AG08396 (cell line): Measurements from ENCODE around the gene SLC23A1.

Experiments used
- DNase-seq: peaks from one replicate; pipeline ENCODE4 v3.0.0; 2012; ENCODE audit warnings: low spot score, mixed read lengths

The SLC23A1 gene

GRCh38 chr5:139406963-139407362 lies 23.9 kb upstream of the SLC23A1 start:
- DNase-seq = no peak

DNA sequence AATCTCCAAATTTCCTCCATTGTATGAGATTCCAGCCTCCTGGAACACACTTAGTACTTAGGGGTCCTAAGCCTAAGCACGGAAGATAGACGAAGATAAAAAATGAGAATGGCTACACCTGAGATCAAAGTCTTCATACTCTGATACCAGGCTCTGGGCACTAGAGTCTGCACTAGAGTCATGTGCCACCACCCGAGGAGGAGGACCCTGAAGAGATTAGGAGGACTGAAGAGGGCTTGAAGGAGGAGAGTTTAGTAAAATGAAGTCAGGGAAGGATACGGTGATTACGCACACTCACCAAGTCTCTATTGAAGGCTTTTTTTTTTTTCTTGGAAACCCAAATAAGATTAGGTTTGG lies 21.4 kb upstream of the SLC23A1 start:
- no peak for DNase-seq

DNA sequence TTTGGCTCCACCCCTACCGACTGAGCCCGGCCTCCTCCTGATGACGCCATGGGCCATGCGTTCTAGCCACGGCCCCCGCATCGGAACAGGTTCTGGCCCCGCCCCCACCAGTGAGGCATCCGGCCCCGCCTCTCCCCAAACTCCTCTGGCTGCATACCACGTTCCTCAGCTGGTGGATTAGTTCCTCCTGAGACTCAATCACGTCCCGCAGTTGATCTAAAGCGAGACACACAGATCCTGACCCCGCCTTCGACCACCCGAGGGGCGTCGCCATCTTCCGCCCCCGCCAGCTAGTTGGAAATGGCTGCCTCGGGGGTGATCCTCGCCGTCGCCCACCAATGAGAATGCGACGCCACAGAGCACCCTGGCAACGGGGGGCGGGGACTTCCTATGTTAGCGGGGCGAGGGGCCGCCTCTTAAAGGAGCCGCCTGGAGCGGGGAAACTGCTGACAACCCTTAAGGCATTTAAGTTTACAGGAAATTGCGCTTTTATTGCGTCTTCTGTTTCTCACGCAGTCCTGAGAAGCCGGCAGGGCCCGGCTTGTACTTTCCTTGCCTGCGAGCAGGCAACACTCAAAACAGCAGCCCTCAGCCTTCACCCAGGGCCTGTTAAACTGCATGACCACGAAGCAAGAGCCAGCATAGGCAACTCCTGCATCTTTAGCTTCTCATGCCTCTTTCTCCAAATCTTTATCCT lies 20.8 kb upstream of the SLC23A1 start, which contains the start of gene SPATA24:
SPATA24 (minus strand) TSS at position 303 of the 697 bp plus-strand sequence; CDS start at position 274, 29 bp downstream.
- peak; percentile 97 for DNase-seq

DNA sequence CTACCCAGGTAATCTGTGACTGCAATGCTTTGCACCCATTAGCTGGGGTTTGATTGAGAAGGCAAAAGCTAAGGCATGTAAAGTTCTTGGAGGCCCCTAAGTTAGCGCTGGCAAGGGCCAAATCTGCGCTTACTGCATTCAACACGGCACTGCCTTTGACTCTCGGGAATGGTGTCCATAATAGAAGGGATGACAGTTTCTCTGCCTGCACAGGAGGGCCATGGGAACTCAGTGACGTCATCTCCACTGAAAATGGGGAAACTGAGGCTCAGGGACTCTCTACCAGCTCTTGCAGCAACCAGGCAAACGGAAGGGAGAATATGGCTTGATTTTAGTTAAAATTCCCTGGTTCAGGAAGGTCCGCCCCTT lies 20.3 kb upstream of the SLC23A1 start:
- DNase-seq = no peak

GRCh38 chr5:139402561-139403158 lies 19.6 kb upstream of the SLC23A1 start:
- peak; percentile 29 for DNase-seq

- DNase-seq = no peak
Observed at GRCh38 chr5:139401546-139401945, 18.4 kb upstream of the SLC23A1 start.

GRCh38 chr5:139399501-139400121 lies 16.5 kb upstream of the SLC23A1 start:
- no peak for DNase-seq

- peak; percentile 7 for DNase-seq
Observed at GRCh38 chr5:139397921-139398320, 14.8 kb upstream of the SLC23A1 start.

GRCh38 chr5:139396691-139397090 lies 13.6 kb upstream of the SLC23A1 start:
- no peak for DNase-seq

GRCh38 chr5:139395844-139396640 lies 12.9 kb upstream of the SLC23A1 start:
- peak; percentile 54 for DNase-seq

GRCh38 chr5:139394654-139395566 lies 11.8 kb upstream of the SLC23A1 start, which contains the start of gene PROB1:
TSS of gene PROB1 (minus strand) at chr5:139395104. CDS start at chr5:139395081, 23 bp downstream.
- peak; percentile 53 for DNase-seq

DNA sequence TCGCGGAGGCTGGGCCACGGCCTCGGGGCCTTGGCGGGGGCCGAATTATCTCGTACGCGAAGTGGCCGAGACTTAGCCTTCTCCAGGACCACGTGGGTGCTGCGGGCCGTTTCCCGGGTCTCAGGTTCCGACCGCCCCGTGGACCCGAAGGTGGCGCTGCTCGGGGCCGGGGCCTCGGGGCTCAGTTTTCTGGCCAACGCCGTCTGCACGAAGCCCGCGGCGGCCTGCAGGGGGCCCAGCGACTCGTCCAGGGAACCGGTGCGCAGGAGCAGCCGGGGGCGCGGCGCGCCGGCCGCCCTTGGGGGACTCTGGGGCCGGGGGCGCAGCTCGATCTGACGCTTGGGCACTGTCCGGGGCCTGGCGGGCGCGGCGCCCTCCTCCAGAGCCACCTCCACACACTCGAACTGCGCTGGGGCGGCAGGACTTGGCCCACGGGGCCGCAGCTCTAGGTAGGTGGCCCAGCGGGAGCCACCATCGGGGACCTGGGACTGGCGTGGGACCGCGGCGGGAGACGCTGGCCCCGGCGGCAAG lies 11.1 kb upstream of the SLC23A1 start:
- peak; percentile 73 for DNase-seq

GRCh38 chr5:139393497-139394122 lies 10.5 kb upstream of the SLC23A1 start:
- peak; percentile 11 for DNase-seq

DNA sequence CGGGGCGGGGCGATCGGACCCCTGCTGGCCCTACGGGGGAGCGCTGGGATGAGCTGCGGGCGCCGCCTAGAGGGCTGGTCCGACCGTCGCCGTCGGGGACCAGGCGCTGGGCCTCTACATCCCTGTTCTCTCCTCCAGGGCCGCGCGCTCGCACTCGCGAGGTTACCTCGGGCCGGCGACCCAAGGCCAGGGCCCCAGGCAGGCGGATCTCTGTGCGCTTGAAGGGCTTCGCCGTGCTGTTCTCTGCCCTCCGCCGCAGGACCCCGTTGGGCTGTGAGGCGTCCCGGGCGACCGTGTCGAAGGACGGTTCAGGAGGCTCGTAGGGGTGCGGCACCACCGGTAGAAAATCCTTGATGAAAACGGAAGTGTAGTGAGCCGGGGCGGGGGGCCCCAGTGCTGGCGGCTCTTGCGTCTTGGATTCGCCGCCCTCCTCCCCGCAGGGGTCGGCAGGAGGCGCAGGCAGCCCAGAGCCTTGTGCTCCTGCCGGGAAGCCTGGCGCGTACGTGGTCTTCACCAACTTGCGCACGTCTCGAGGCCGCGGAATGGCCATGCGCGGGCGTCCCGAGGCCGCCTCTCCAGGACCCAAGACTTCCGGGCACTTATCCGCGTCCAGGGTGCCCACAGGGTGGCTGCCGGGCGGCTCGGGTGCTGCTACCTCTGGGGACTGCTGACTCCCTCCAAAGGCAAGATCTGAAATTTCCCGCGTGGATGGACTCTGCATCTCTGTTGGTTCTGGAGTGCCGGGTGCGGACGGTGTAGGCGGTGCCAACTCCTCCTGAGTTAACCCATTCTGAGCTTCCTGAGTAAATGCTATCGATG lies 9.8 kb upstream of the SLC23A1 start:
- no peak for DNase-seq

- peak; percentile 5 for DNase-seq
Observed at GRCh38 chr5:139392324-139392677, 9.2 kb upstream of the SLC23A1 start.

DNA sequence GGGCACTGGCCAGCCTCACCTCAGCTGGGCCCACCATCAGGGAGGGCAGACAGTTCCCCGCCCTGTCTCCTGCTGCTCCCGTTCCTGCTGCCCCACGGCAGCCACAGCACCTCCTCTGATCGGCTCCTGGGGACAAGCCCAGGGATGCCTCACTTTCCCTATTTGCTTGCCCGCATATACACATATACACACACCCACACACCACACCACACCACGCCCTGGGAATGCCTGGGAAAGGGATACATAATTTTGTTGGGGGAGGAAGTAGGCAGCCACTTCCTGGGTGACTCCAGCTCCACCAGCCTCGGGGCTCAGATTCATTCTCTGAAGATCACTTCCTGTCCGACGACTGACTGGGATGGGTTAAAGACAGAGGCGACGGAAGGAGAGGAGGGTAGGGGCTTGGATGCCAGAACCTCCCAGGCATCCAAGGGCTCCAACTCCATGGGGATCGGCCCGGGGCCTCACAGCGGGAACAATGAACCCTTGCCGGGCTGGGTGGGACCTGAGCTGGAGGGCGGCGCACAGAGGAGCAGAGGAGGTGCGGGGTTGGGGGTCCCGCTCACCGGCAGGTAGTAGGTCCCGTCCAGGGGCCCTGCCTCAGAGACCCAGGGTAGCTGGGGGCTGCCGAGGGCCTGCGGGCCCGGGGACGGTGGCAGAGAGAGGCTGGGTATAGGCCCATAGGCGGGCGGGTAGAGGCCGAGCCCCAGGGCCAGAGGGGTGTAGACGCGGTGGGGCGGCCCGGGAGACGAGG lies 8.7 kb upstream of the SLC23A1 start:
- DNase-seq = peak; percentile 14

DNA sequence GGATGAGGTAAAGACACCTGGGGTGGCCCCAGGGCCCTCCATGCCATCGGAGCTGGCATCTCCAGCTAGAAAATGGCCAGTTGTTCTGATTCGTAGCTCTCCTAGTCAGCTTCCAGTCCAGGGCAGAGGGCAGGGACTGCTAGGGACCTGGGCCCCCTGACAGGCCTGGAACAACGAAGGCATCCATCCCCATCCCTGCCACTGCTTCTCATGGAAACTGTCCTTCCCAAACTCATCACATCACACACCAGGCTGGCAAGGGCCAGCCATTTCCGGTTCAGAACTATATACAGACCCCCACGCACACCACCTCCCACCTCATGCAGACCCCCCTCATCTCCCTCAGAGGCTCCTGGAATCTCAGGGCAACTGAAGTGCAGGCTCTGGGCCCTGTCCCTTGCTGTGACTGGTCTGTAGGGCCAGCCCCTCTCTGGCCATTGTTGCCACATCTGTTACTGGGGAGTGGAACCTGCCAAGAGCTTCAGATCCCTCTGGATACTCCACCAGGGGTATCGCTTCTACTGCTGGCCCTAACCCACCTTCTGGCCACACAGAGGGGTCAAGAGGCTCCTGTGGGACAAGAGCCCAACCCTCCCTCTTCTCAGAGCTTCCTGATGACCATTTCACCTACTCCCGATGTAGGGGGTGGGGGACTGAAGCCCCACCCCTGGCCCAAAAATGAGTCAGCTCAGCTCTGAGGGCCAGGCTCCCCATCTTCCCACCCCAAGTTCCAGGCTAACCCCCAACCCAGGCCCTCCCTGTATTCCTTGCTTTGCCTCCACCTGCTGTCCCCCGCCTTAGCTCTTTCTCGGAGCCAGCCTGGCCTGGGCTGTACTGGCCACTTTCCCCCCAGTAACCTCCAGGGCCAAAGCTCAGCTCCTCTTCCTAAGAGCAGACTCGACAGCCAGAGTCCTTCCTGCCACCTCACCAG lies 7.8 kb upstream of the SLC23A1 start:
- DNase-seq = peak; percentile 23
